DOHH2 (cell line): ENCODE results near the gene TMEM218.

Experiments used
- H3F3A ChIP-seq: fragments of 200-600 bp; sonication (generic), shearing (Covaris generic); 2 replicates; pipeline ENCODE4 v1.6.0; 2016; ENCODE audit warnings: antibody characterized with exemption, mild to moderate bottlenecking; ENCODE audit not compliant: control insufficient read depth, insufficient read depth
- H3K27ac ChIP-seq: fragments of 200-600 bp; sonication (generic); 2 replicates; pipeline ENCODE4 v1.5.1; 2014; ENCODE audit warnings: low read depth, mild to moderate bottlenecking, low read length, moderate library complexity
- H3K27me3 ChIP-seq: fragments of 200-600 bp; sonication (generic); 2 replicates; pipeline ENCODE4 v1.6.1; 2014; ENCODE audit warnings: mild to moderate bottlenecking, low read length, mixed read lengths; ENCODE audit not compliant: control insufficient read depth
- H3K36me3 ChIP-seq: fragments of 200-600 bp; sonication (generic); 2 replicates; pipeline ENCODE4 v1.6.1; 2014; ENCODE audit warnings: mild to moderate bottlenecking, low read length, moderate library complexity, mixed read lengths; ENCODE audit not compliant: control insufficient read depth
- H3K4me1 ChIP-seq: fragments of 200-600 bp; sonication (generic); 2 replicates; pipeline ENCODE4 v1.6.1; 2014; ENCODE audit warnings: mild to moderate bottlenecking, low read length, mixed read lengths; ENCODE audit not compliant: control insufficient read depth
- H3K4me2 ChIP-seq: fragments of 200-600 bp; sonication (generic); 2 replicates; pipeline ENCODE4 v1.6.0; 2014; ENCODE audit warnings: mild to moderate bottlenecking, low read length, moderate library complexity
- H3K4me3 ChIP-seq: fragments of 200-600 bp; sonication (generic); 2 replicates; pipeline ENCODE4 v1.5.1; 2014; ENCODE audit warnings: mild to moderate bottlenecking, low read length, mixed read lengths
- H3K79me2 ChIP-seq: fragments of 200-600 bp; sonication (generic); 2 replicates; pipeline ENCODE4 v1.6.1; 2014; ENCODE audit warnings: mild to moderate bottlenecking, low read length, mixed read lengths; ENCODE audit not compliant: control insufficient read depth
- H3K9me2 ChIP-seq: fragments of 200-600 bp; sonication (generic); replicated peaks from 2 replicates; pipeline ENCODE4 v1.6.1; 2014; ENCODE audit warnings: mild to moderate bottlenecking, low read length, mixed read lengths; ENCODE audit not compliant: control insufficient read depth
- H3K9me3 ChIP-seq: fragments of 200-600 bp; sonication (generic); 2 replicates; pipeline ENCODE4 v1.6.1; 2014; ENCODE audit warnings: antibody characterized with exemption, low read length, mixed read lengths; ENCODE audit not compliant: control insufficient read depth, insufficient read depth
- H4K20me1 ChIP-seq: fragments of 200-600 bp; sonication (generic); 2 replicates; pipeline ENCODE4 v1.6.0; 2014; ENCODE audit warnings: low read depth, mild to moderate bottlenecking, antibody characterized with exemption, low read length, moderate library complexity; ENCODE audit not compliant: control insufficient read depth, insufficient read depth
- EZH2phosphoT487 ChIP-seq: fragments of 200-600 bp; sonication (generic); IDR thresholded peaks from 2 replicates; pipeline ENCODE4 v1.6.1; 2017; ENCODE audit warnings: borderline replicate concordance, mild to moderate bottlenecking, antibody characterized with exemption, low read length, moderate library complexity, mixed read lengths
- TF ChIP-seq, protein P1 (sequence below): fragments of 200-600 bp; sonication (generic); IDR thresholded peaks from one replicate; pipeline ENCODE4 v1.5.1; 2014; ENCODE audit warnings: antibody characterized with exemption, mild to moderate bottlenecking, low read depth, low read length; ENCODE audit not compliant: poor library complexity, severe bottlenecking

The TMEM218 gene

GRCh38 chr11:125078016-125078415 is 33.4 kb downstream of the TMEM218 start:
- no peaks in the 10 kb centered on the region for H3K36me3 ChIP-seq
- no peak overlapping the region for H3K4me3 ChIP-seq
- no peaks in the 10 kb centered on the region for H3K27me3 ChIP-seq
- H3F3A ChIP-seq = no peaks in the 10 kb centered on the region
- H3K4me1 ChIP-seq = peaks cover 13% of the 10 kb centered on the region
- H3K9me2 ChIP-seq = no peaks in the 10 kb centered on the region
- no peak overlapping the region for H3K4me2 ChIP-seq
- TF ChIP-seq, protein P1, sequence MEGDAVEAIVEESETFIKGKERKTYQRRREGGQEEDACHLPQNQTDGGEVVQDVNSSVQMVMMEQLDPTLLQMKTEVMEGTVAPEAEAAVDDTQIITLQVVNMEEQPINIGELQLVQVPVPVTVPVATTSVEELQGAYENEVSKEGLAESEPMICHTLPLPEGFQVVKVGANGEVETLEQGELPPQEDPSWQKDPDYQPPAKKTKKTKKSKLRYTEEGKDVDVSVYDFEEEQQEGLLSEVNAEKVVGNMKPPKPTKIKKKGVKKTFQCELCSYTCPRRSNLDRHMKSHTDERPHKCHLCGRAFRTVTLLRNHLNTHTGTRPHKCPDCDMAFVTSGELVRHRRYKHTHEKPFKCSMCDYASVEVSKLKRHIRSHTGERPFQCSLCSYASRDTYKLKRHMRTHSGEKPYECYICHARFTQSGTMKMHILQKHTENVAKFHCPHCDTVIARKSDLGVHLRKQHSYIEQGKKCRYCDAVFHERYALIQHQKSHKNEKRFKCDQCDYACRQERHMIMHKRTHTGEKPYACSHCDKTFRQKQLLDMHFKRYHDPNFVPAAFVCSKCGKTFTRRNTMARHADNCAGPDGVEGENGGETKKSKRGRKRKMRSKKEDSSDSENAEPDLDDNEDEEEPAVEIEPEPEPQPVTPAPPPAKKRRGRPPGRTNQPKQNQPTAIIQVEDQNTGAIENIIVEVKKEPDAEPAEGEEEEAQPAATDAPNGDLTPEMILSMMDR = no peak
- no peak for TF ChIP-seq EZH2phosphoT487
- no peaks in the 10 kb centered on the region for H3K9me3 ChIP-seq
- no peaks in the 10 kb centered on the region for H3K79me2 ChIP-seq
- no peak overlapping the region for H3K27ac ChIP-seq
- no peaks in the 10 kb centered on the region for H4K20me1 ChIP-seq

- Histone ChIP-seq H3K27ac (no peak overlapping the region), H3K79me2 (no peaks in the 10 kb centered on the region), H3K4me3 (no peak overlapping the region), H3K4me1 (peaks cover 28% of the 10 kb centered on the region), H3K27me3 (no peaks in the 10 kb centered on the region), H3K9me2 (no peaks in the 10 kb centered on the region), H3K4me2 (no peak overlapping the region), H4K20me1 (no peaks in the 10 kb centered on the region), H3F3A (no peaks in the 10 kb centered on the region), H3K9me3 (no peaks in the 10 kb centered on the region), H3K36me3 (no peaks in the 10 kb centered on the region)
- TF ChIP-seq, protein P1 = no peak
Measured at GRCh38 chr11:125076378-125076945, 35.0 kb downstream of the TMEM218 start.

GRCh38 chr11:125075900-125076317 is 35.5 kb downstream of the TMEM218 start:
- no peak overlapping the region for H3K4me2 ChIP-seq
- no peak overlapping the region for H3K27ac ChIP-seq
- TF ChIP-seq, protein P1 = no peak
- TF ChIP-seq EZH2phosphoT487 = no peak
- no peaks in the 10 kb centered on the region for H3K9me2 ChIP-seq
- no peak overlapping the region for H3K4me3 ChIP-seq
- H3K4me1 ChIP-seq = peaks cover 33% of the 10 kb centered on the region
- no peaks in the 10 kb centered on the region for H3K79me2 ChIP-seq
- no peaks in the 10 kb centered on the region for H3K36me3 ChIP-seq
- no peaks in the 10 kb centered on the region for H4K20me1 ChIP-seq
- H3F3A ChIP-seq = no peaks in the 10 kb centered on the region
- no peaks in the 10 kb centered on the region for H3K27me3 ChIP-seq
- no peaks in the 10 kb centered on the region for H3K9me3 ChIP-seq
